NCI-H446 treated with DMSO at 0.1 percent for 48 hours (cell line): ENCODE measurements around the gene CARD19.

ENCODE experiments used
- DNase-seq: peaks from one replicate; lab custom pipeline; 2025; lab: John Stamatoyannopoulos, UW

The CARD19 gene

DNA sequence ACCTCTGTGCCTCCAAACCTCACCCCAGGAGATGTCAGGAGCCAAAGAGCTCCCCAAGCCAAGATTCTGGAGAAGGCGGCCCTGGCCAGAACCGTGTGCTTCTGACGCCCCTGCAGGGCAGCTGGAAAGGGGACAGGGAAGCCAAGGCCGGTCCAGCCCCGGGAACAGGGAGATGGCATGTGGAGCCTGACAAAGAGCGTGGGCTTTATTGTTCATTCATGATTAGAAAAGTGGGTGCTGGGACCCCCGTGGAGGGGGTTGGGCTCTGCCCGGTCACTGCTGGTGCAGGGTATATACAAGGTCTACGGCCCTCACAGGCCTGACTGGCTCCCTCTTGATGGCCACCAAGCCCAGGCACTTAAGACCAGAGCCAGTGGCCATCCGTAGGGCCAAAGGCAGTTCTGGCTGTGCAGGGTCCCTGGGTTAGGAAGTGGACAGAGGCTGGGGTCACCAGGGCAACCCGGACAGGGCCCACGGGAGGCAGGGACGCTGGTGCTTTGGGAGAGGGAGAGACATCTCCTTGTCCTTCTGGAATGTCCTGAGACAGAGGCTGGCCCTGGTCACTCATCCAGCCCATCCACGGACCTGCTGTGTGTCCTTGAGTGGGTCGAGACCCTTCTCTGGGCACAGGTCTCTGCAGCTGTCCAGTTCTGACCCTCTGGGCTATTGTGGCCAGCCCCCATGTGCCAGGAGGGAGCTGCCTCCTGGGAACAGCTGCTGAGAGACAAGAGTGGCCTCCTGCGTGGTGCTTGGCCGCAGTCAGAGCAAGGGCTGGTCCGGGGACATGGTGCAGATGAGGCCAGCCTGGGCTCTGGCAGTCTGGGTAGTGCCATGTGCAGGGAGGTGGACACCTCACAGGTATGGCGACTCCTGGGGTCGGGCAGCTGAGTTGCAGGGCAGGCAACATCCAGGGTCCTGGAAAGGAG is 25.6 kb downstream of the CARD19 start:
- no peak for DNase-seq

- no peak for DNase-seq
These were observed 26.8 kb downstream of the CARD19 start for GRCh38 chr9:93122721-93123221.

DNA sequence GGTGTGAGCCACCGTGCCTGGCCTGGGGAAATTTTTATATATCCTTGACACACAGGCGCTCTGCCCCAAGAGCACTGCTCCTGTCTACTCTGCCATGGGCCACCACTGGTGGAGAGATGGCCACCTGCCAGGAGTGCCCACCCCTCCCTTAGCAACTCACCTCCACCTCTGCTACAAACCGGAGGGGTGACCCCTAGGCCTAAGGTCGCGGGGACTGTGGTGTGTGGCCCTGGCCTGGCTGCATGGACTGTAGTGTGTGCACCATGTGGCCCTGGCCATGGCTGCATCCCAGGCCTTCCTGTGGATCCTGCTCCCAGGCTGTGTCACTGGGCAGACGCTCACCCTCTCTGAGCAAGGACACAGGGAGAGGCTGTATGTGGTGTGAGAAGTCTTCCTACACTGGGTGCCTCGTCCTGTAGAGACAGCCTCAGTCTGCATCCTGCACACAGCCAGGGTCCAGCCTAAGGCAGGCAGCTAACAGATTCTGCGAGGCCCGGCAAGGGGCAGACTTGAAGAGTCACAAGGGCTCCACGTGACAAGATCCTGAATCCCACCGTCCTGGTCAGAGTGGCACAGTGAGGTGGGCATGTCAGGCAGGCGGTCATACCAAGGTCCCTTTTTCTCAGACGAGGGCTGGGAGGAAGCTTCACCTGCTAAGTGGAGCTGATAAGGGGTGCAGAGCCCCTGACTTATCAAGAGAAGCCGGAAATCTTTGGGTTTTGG is 27.7 kb downstream of the CARD19 start:
- DNase-seq: no peak

DNA sequence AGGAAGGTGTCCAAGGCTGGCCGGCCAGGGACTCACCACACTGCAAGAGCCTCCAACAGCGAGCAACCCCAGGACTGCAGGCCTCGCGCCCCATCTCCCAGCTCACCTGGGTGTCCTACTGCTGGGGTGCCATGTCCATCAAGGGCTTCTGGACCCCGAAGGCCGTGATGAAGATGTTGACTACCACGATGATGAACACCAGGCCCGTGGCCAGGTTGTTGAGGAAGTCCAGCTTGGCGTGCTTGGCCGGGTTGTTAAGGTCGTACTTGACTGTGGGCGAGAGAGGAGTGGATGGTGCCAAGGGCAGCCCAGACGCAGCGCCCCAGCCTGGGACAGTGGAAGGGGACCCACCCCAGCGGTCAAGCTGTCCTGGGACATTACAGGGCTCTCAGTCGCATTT is 28.8 kb downstream of the CARD19 start:
- no peak for DNase-seq

DNA sequence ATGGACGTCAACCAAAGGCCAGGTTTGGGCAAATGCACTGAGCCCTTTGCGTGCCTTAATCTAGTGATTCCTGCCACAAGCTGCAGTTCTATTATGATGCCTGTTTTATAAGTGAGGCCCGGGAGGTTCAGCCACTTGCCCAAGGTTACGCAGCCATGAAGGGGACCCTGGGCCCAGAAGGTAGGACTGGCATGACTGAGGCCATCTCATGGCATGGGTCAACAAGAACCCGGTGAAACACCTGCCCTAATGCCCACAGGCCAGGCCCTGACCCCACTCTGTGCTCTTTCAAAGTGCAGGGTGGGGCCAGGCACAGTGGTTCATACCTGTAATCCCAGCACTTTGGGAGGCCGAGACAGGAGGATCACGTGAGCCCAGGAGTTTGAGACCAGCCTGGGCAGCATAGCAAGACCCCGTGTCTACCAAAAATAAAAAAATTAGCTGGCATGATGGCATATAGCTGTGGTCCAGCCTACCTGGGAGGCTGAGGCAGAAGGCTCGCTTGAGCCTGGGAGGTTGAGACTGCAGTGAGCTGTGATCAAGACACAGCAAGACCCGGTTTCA is 29.4 kb downstream of the CARD19 start:
- no peak for DNase-seq

GRCh38 chr9:93126151-93126781 is 30.2 kb downstream of the CARD19 start:
- no peak for DNase-seq

DNA sequence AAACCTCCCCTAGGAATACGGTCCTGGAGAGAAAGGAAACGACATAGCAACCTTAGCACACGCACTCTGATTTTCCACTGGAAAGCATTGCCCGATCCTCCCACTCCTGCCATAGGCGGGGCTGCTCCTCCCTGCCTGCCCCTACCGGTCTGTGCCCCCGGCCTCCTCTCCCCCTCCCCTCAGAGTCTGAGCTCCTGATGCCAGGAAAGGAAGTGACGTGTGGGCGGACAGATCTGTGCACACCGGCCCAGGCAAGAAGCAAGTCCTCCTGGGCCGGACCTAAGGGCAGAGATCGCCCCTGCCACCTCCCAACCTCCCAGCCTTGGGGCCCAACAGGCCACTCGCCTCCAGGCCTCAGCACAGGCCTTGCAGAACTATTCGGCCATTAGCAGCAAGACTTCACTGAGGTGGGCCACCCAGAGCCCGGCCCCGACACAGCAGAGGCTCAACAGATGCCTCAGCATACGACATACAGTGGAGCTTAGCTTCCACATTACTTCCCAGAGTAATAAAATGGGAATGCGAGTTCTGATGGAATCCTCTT is 30.9 kb downstream of the CARD19 start:
- DNase-seq: no peak

DNA sequence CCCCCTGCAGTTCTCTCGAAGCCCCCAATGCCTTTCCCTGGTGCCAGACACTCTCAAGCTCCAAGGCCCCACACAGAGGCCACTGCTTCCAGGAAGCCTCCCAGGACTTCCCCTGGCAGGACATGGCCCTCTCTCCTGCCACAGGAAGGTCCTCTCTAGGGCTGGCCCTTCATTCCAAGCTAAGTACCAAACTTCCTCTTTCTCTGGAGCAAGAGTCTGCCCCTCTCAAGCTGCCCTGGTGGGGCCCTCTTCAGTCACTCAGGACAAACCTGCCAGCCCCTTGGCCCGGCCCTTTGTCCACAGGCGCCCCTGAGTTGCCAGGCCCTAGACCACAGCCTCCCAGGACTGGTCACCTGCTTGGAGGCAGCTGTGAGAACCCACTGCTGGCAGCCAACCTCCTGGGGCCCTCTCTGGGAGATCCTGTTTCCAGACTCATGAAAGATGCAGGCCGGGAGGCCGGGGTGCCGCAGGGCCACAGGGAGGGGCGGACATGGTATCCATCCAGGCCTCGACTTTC is 31.4 kb downstream of the CARD19 start:
- DNase-seq: no peak

- no peak for DNase-seq
These were observed 32.1 kb downstream of the CARD19 start for GRCh38 chr9:93128011-93128714.

DNA sequence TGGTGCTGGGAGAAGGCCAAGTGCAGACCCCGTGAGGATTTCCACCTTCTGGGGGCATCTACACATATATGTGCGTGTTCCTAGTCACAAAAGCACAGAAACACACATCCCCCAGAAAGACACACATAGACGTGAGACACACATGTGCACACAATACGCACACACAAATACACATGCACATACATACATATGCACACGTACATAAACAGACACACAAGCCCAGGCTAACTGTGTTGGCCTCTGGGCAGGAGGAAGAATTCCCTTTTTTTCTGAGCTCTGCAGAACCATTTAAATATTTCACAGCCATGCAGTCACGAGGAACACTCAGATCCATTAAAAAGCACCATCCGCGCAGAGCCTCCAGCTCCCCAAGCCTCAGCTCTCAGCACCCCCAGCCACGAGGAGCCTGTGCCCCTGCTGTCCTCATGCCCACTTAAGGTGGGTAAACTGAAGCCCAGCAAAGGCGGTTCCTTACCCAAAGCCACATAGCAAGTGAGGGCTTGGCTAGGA is 32.8 kb downstream of the CARD19 start:
- no peak for DNase-seq

- DNase-seq: no peak
These were observed 33.3 kb downstream of the CARD19 start for GRCh38 chr9:93129286-93129685.

- DNase-seq: no peak
These were observed 33.9 kb downstream of the CARD19 start for GRCh38 chr9:93129691-93130500.

GRCh38 chr9:93130861-93131481 is 35.0 kb downstream of the CARD19 start:
- DNase-seq: no peak

- DNase-seq: no peak
These were observed 35.7 kb downstream of the CARD19 start for GRCh38 chr9:93131599-93132286.

GRCh38 chr9:93132287-93132927 is 36.4 kb downstream of the CARD19 start:
- DNase-seq: peak; percentile 57

- DNase-seq: no peak
These were observed 37.1 kb downstream of the CARD19 start for GRCh38 chr9:93132946-93133680.

DNA sequence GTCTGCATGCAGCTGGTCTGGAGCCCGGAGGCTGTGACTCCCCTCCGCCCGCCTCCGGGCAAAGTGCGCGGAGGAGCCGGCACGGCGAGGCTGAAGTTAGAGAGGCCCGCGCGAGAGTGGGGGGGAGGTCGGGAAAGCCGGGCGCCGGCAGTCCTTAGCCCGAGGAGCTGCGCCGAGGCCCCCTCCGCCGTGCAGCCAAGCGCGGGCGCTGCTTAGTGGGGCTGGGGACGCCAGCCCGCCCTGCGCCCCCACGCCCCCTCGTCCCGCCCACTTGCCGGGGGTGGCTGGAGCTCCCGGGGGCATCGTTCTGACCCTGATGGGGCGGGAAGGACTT is 37.6 kb downstream of the CARD19 start:
- DNase-seq: no peak
